Astrocyte (in vitro differentiated cells and primary cell): Measurements from ENCODE around the gene OPCML. TPM values are rescaled to one million over a fixed set of nuclear protein-coding genes. Genes with fewer than 3 reads are reported as not detected.

ENCODE experiments used
- DNase-seq: peaks from one replicate; pipeline ENCODE4 v3.0.0-alpha.2; 2010; ENCODE audit warnings: low read depth
- FAIRE-seq: peaks from 2 replicates; lab custom pipeline; 2011; peaks lifted over from hg19 to GRCh38; lab: Jason Lieb, UNC
- H2AFZ ChIP-seq: 2 replicates; pipeline ENCODE4 v1.6.0; 2012; ENCODE audit warnings: low read depth, low read length, inconsistent platforms
- H3K27ac ChIP-seq: 2 replicates; pipeline ENCODE4 v1.5.1; 2011; ENCODE audit warnings: low read depth, low read length, inconsistent platforms
- H3K27me3 ChIP-seq: 2 replicates; pipeline ENCODE4 v1.6.0; 2011; ENCODE audit warnings: low read length, inconsistent platforms; ENCODE audit not compliant: insufficient read depth
- H3K36me3 ChIP-seq: 2 replicates; pipeline ENCODE4 v1.5.1; 2011; ENCODE audit warnings: low read length, inconsistent platforms; ENCODE audit not compliant: insufficient read depth
- H3K4me1 ChIP-seq: 2 replicates; pipeline ENCODE4 v1.5.1; 2011; ENCODE audit warnings: low read length, inconsistent platforms; ENCODE audit not compliant: insufficient read depth
- H3K4me2 ChIP-seq: 2 replicates; pipeline ENCODE4 v1.6.0; 2012; ENCODE audit warnings: low read length, inconsistent platforms
- H3K4me3 ChIP-seq: 2 replicates; pipeline ENCODE4 v1.5.1; 2011; ENCODE audit warnings: low read depth, mild to moderate bottlenecking, low read length, inconsistent platforms; ENCODE audit not compliant: insufficient read depth
- H3K79me2 ChIP-seq: 2 replicates; pipeline ENCODE4 v1.6.0; 2012; ENCODE audit warnings: mild to moderate bottlenecking, low read length, inconsistent platforms; ENCODE audit not compliant: insufficient read depth
- H3K9ac ChIP-seq: 2 replicates; pipeline ENCODE4 v1.6.0; 2012; ENCODE audit warnings: mild to moderate bottlenecking, low read length, inconsistent platforms
- H3K9me3 ChIP-seq: 2 replicates; pipeline ENCODE4 v1.5.1; 2012; ENCODE audit warnings: low read depth, mild to moderate bottlenecking, low read length, inconsistent platforms; ENCODE audit not compliant: insufficient read depth
- H4K20me1 ChIP-seq: 2 replicates; pipeline ENCODE4 v1.6.0; 2012; ENCODE audit warnings: low read length, inconsistent platforms; ENCODE audit not compliant: insufficient read depth
- H3K27ac Mint-ChIP-seq: one replicate; pipeline ENCODE4 v1.8.0; 2021; ENCODE audit warnings: mild to moderate bottlenecking, mixed read lengths; ENCODE audit not compliant: unreplicated experiment
- H3K27me3 Mint-ChIP-seq: one replicate; pipeline ENCODE4 v1.8.0; 2021; ENCODE audit warnings: low read depth, mixed read lengths; ENCODE audit not compliant: unreplicated experiment
- H3K36me3 Mint-ChIP-seq: one replicate; pipeline ENCODE4 v1.8.0; 2021; ENCODE audit warnings: low read depth, mixed read lengths; ENCODE audit not compliant: unreplicated experiment
- H3K4me1 Mint-ChIP-seq: one replicate; pipeline ENCODE4 v1.8.0; 2021; ENCODE audit warnings: low read depth, mixed read lengths; ENCODE audit not compliant: unreplicated experiment
- H3K4me3 Mint-ChIP-seq: one replicate; pipeline ENCODE4 v1.8.0; 2021; ENCODE audit warnings: mild to moderate bottlenecking, moderate library complexity, mixed read lengths; ENCODE audit not compliant: unreplicated experiment
- H3K9me3 Mint-ChIP-seq: one replicate; pipeline ENCODE4 v1.8.0; 2021; ENCODE audit warnings: mild to moderate bottlenecking, mixed read lengths; ENCODE audit not compliant: unreplicated experiment
- CTCF ChIP-seq: IDR thresholded peaks from 2 replicates; pipeline ENCODE4 v1.5.1; 2011; ENCODE audit warnings: low read depth, mild to moderate bottlenecking, inconsistent platforms, low read length, moderate library complexity; ENCODE audit not compliant: insufficient read depth
- EZH2 ChIP-seq: IDR thresholded peaks from 2 replicates; pipeline ENCODE4 v1.6.1; 2012; ENCODE audit warnings: mild to moderate bottlenecking, low read length, inconsistent platforms; ENCODE audit not compliant: insufficient read depth
- total RNA-seq: library from RNA; stranded (reverse); gene quantifications from 2 replicates; pipeline ENCODE4 v1.2.1, GENCODE V29; 2021

The OPCML gene
- total RNA-seq, 1 donor from 2014 or later = 7.9 TPM

DNA sequence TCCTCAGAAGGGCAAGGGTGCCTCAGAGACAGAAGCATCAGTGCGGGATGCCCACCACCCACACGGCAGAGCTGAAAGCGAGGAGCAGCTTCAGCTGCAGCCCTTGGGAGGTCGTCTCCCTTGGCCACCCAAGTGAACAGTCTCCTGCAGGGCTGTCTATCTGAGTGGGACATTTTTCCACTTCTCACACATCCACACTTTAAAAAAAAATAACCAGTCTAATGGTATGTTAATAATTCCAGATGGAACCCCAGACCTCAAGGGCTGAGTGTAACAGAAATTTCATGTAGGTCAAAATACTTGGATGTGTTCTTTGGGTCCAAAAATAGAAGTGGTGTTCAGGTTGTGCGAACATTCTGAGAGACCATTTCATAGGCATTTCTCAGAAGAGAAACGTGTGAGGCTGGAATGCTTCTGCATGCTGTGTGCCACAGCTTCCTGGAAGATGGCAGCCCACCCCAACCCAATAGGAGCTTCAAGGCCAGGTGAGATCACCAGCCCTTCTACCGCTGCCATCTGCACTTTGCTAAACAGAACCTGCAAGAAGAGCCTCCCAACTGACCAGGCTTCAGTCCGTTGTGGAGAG, 623.2 kb downstream of the OPCML start:
- Histone ChIP-seq H3K79me2 (no peaks in the 10 kb centered on the region), H3K36me3 (no peaks in the 10 kb centered on the region), H3K27me3 (no peaks in the 10 kb centered on the region), H3K4me3 (no peak overlapping the region), H3K4me1 (peaks cover 9% of the 10 kb centered on the region), H3K9ac (no peak overlapping the region), H3K9me3 (no peaks in the 10 kb centered on the region), H3K4me2 (no peak overlapping the region), H3K27ac (no peak overlapping the region), H2AFZ (no peak overlapping the region), H4K20me1 (no peaks in the 10 kb centered on the region)
- H3K27ac Mint-ChIP-seq = no peak overlapping the region
- TF ChIP-seq EZH2 = no peak
- no peak for TF ChIP-seq CTCF
- H3K9me3 Mint-ChIP-seq = peaks cover 1% of the 10 kb centered on the region
- peaks cover 24% of the 10 kb centered on the region for H3K4me1 Mint-ChIP-seq
- H3K36me3 Mint-ChIP-seq = peaks cover 2% of the 10 kb centered on the region
- FAIRE-seq (no peak), DNase-seq (no peak)
- no peak overlapping the region for H3K4me3 Mint-ChIP-seq
- no peaks in the 10 kb centered on the region for H3K27me3 Mint-ChIP-seq

DNA sequence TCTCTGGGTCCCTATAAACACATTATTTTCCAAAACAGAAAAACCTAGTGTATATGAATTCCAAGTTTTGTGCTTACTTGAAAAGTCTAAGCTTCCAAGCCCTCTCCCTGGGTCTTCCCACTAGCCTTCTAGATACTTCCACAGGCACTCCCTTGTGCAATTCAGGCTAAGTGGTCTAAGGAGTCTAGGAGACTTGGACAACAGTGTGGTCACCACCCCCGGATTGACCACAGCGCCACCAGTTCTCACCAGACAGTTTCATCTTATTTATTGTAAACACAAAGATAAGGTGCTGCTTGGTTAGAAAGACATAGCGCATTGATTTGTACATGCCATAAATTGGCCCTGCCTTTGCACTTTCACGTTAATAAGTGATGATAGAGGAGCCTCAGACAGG, 623.9 kb downstream of the OPCML start:
- no peaks in the 10 kb centered on the region for H4K20me1 ChIP-seq
- no peak overlapping the region for H3K4me3 ChIP-seq
- Mint-ChIP-seq H3K4me1 (peaks cover 24% of the 10 kb centered on the region), H3K4me3 (no peak overlapping the region), H3K27me3 (no peaks in the 10 kb centered on the region), H3K27ac (no peak overlapping the region), H3K9me3 (peaks cover 1% of the 10 kb centered on the region), H3K36me3 (peaks cover 2% of the 10 kb centered on the region)
- H3K36me3 ChIP-seq = no peaks in the 10 kb centered on the region
- no peaks in the 10 kb centered on the region for H3K9me3 ChIP-seq
- H3K27ac ChIP-seq = no peak overlapping the region
- DNase-seq = no peak
- H2AFZ ChIP-seq = no peak overlapping the region
- H3K27me3 ChIP-seq = no peaks in the 10 kb centered on the region
- peaks cover 9% of the 10 kb centered on the region for H3K4me1 ChIP-seq
- H3K4me2 ChIP-seq = no peak overlapping the region
- H3K79me2 ChIP-seq = no peaks in the 10 kb centered on the region
- no peak for FAIRE-seq
- no peak overlapping the region for H3K9ac ChIP-seq
- no peak for TF ChIP-seq EZH2
- no peak for TF ChIP-seq CTCF

DNA sequence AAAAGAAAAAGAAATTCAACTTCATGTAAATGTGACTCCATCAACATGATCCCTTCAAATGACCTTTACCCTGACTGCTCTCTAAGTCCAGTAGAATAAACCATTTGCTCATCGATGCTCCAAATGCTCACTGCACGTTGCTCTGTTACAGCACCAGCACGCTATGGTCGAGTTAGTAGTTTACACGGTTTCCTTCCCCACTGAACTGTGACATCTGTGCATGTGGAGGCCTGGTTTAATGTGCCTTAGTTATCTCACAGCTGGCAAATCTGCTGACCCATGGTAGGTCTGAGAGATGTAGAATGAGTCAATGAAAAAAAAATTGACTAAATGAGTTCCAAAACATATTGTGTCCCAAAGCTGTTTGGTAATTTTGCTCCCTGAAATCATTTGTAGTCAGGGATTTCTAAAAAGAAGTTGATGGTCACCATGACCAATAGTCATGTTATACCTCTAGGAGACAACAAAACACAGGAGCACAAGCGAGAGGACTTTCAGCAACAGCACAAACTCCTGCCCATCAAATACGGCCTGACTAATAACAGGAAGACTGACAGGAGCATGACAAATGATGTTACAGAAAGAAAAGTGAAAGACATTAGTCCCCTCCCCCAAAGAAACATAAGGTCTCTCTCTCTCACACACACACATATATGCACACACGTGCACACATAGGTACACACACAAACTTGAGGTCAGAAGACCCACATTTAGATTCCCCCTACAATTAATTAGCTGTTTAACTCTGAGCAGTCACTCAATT, 624.5 kb downstream of the OPCML start:
- Histone ChIP-seq H3K9ac (no peak overlapping the region), H3K4me2 (no peak overlapping the region), H3K36me3 (no peaks in the 10 kb centered on the region), H3K4me3 (no peak overlapping the region), H3K4me1 (peaks cover 9% of the 10 kb centered on the region), H3K79me2 (no peaks in the 10 kb centered on the region), H3K27me3 (no peaks in the 10 kb centered on the region), H3K9me3 (no peaks in the 10 kb centered on the region), H4K20me1 (no peaks in the 10 kb centered on the region), H3K27ac (no peak overlapping the region), H2AFZ (no peak overlapping the region)
- peaks cover 2% of the 10 kb centered on the region for H3K36me3 Mint-ChIP-seq
- FAIRE-seq (no peak), DNase-seq (no peak)
- H3K4me3 Mint-ChIP-seq = no peak overlapping the region
- peaks cover 26% of the 10 kb centered on the region for H3K4me1 Mint-ChIP-seq
- peaks cover 1% of the 10 kb centered on the region for H3K9me3 Mint-ChIP-seq
- no peak for TF ChIP-seq CTCF
- no peak for TF ChIP-seq EZH2
- no peaks in the 10 kb centered on the region for H3K27me3 Mint-ChIP-seq
- no peak overlapping the region for H3K27ac Mint-ChIP-seq
